GM12878 (cell line): ENCODE measurements around the gene MSL3. TPM values are rescaled to one million over a fixed set of nuclear protein-coding genes. Genes with fewer than 3 reads are reported as not detected.

Experiments used
- ATAC-seq: fragments of 200-7000 bp; cut with Tn5 transposase; 3 replicates; pipeline ENCODE4 v1.9.1; 2020; ENCODE audit warnings: mild to moderate bottlenecking, moderate library complexity
- BruUV-seq: library from RNA; stranded (reverse); fragments of 400-500 nt; replicated peaks from 2 replicates; lab custom pipeline; 2021; lab: Mats Ljungman, UMichigan
- CTCF ChIA-PET: fragments of 300-600 bp; sonication (Branson Sonifier 250); formaldehyde crosslinking; extraction: SDS; loops from one replicate; lab custom pipeline; 2021; ENCODE audit warnings: inconsistent platforms; lab: Yijun Ruan, JAX
- POLR2A ChIA-PET: fragments of 350-600 bp; formaldehyde crosslinking; extraction: SDS; loops from one replicate; lab custom pipeline; 2021; ENCODE audit warnings: inconsistent platforms; lab: Charles Lee
- RAD21 ChIA-PET: fragments of 300-600 bp; sonication (Branson Sonifier 250); formaldehyde crosslinking; loops from one replicate; lab custom pipeline; 2023; ENCODE audit warnings: antibody characterized with exemption; ENCODE audit not compliant: unreplicated experiment; lab: Charles Lee
- SMC1A ChIA-PET: fragments of 300-600 bp; sonication (Branson Sonifier 250); formaldehyde crosslinking; loops from one replicate; lab custom pipeline; 2023; ENCODE audit not compliant: unreplicated experiment, uncharacterized antibody; lab: Charles Lee
- DNase-seq: peaks from one replicate; pipeline ENCODE4 v3.0.0-alpha.2; 2011; ENCODE audit warnings: low read depth, low spot score
- FAIRE-seq: peaks from 3 replicates; lab custom pipeline; 2011; peaks lifted over from hg19 to GRCh38; lab: Jason Lieb, UNC
- H2AFZ ChIP-seq: 2 replicates; pipeline ENCODE4 v1.6.0; 2011; ENCODE audit warnings: low read depth, low read length, control low read depth; ENCODE audit not compliant: control insufficient read depth
- H3K27ac ChIP-seq: 2 replicates; pipeline ENCODE4 v1.5.1; 2011; ENCODE audit warnings: control low read depth; ENCODE audit not compliant: control insufficient read depth, insufficient read depth
- H3K27me3 ChIP-seq, 2 experiments: replicated peaks in 1 of 2; 2 replicates each; pipeline versions ENCODE4 v1.6.0 to v1.6.1; 2011; ENCODE audit warnings: low read length in 1 of 2; ENCODE audit not compliant: control insufficient read depth in 2 of 2, insufficient read depth in 2 of 2
- H3K36me3 ChIP-seq, 2 experiments: 2 replicates each; pipeline ENCODE4 v1.5.1; 2011; ENCODE audit warnings: low read length in 1 of 2; ENCODE audit not compliant: control insufficient read depth in 2 of 2, insufficient read depth in 2 of 2
- H3K4me1 ChIP-seq: 2 replicates; pipeline ENCODE4 v1.6.1; 2011; ENCODE audit warnings: mild to moderate bottlenecking, low read length, moderate library complexity, mixed read lengths; ENCODE audit not compliant: control insufficient read depth, insufficient read depth
- H3K4me2 ChIP-seq: 2 replicates; pipeline ENCODE4 v1.6.0; 2011; ENCODE audit warnings: control low read depth; ENCODE audit not compliant: control insufficient read depth, insufficient read depth
- H3K4me3 ChIP-seq: fragments of 200-600 bp; sonication (generic); 2 replicates; pipeline ENCODE4 v1.5.1; 2016
- H3K79me2 ChIP-seq: 2 replicates; pipeline ENCODE4 v1.6.0; 2011; ENCODE audit warnings: low read length; ENCODE audit not compliant: control insufficient read depth, insufficient read depth
- H3K9ac ChIP-seq: 2 replicates; pipeline ENCODE4 v1.8.0; 2011; ENCODE audit warnings: low read length, control low read depth, mixed read lengths; ENCODE audit not compliant: control insufficient read depth, insufficient read depth
- H3K9me3 ChIP-seq: replicated peaks from 3 replicates; pipeline ENCODE4 v1.5.1; 2011; ENCODE audit warnings: mild to moderate bottlenecking, low read length; ENCODE audit not compliant: control insufficient read depth, insufficient read depth
- H4K20me1 ChIP-seq: 2 replicates; pipeline ENCODE4 v1.6.0; 2011; ENCODE audit not compliant: control insufficient read depth, insufficient read depth
- ATF3 ChIP-seq: IDR thresholded peaks from 2 replicates; pipeline ENCODE4 v1.6.1; 2011; ENCODE audit warnings: low read depth, mild to moderate bottlenecking, low read length, moderate library complexity, borderline replicate concordance; ENCODE audit errors: extremely low read depth
- ATF7 ChIP-seq: fragments of 450-650 bp; IDR thresholded peaks from 2 replicates; pipeline ENCODE4 v1.6.1; 2016; ENCODE audit warnings: low read depth, mild to moderate bottlenecking
- CUX1 ChIP-seq: IDR thresholded peaks from 2 replicates; pipeline ENCODE4 v1.6.1; 2012; ENCODE audit warnings: improper control_type of control experiment, low read depth, low read length; ENCODE audit not compliant: insufficient replicate concordance
- PKNOX1 ChIP-seq: fragments of 450-650 bp; IDR thresholded peaks from 2 replicates; pipeline ENCODE4 v1.6.1; 2016; ENCODE audit warnings: mild to moderate bottlenecking
- RUNX3 ChIP-seq: IDR thresholded peaks from 2 replicates; pipeline ENCODE4 v1.6.1; 2012; ENCODE audit warnings: low read length, inconsistent platforms
- WGBS: methylation state at CpG from one replicate; pipeline ENCODE4 v1.1.6; 2016; ENCODE audit warnings: low lambda C conversion rate; ENCODE audit not compliant: insufficient replicate concordance, insufficient coverage; ENCODE audit errors: missing lambda C conversion rate; 5-methylcytosine and 5-hydroxymethylcytosine counted together
- in situ Hi-C: fragments of 300-500 bp; cut with MboI; formaldehyde crosslinking; loops from 9 replicates; pipeline ENCODE4 v1.14.3; 2018; ENCODE audit warnings: mixed read lengths
- intact Hi-C: fragments of 100-400 bp; cut with micrococcal nuclease; formaldehyde crosslinking; loops from one replicate; pipeline ENCODE4 v1.14.2; 2022; ENCODE audit not compliant: unreplicated experiment
- polyA plus RNA-seq, 11 experiments: library from polyadenylated mRNA; depleted of rRNA in 4 of 11; unstranded in 6 of 11; stranded (reverse) in 5 of 11; fragments of >200 nt; fragmentation: Nextera tagmentation in 4 of 11; fragmentation: Illumina TruSeq in 1 of 11; extraction: Ambion mirVana in 4 of 11; extraction: Trizol in 1 of 11; gene quantifications; 1 replicate in 1 of 11; 2 replicates in 10 of 11; pipeline versions ENCODE4 v1.2.1 to v1.2.3, GENCODE V29; 2011 to 2016; ENCODE audit warnings: inconsistent platforms in 2 of 11, missing spikeins in 2 of 11, low read depth in 1 of 11
- total RNA-seq, 4 experiments: library from RNA; depleted of rRNA in 3 of 4; stranded (reverse); fragments of >200 nt in 3 of 4; fragmentation: Illumina TruSeq in 1 of 4; extraction: Trizol in 1 of 4; gene quantifications; 2 replicates each; pipeline versions ENCODE4 v1.2.1 to v1.2.3, GENCODE V29; 2013 to 2021

Gene MSL3
- total and polyA plus RNA-seq, 10 of the 15 experiments (the other 5 are each of a cell fraction or from before 2014, with no cell fraction given): 28.4 to 438 (median 40.7) TPM

GRCh38 chrX:11753668-11754067 is 4.4 kb upstream of the MSL3 start:
- ChIA-PET RAD21 (interaction anchor here (1.1 to 6.3 kb wide), 3 partner anchors 14 to 219 kb away, joined by 3 to 89 read pairs (median 16); no protein-coding TSS in a partner anchor), POLR2A (interaction anchor here (2.9 kb wide), 1 partner anchor 13 kb away, joined by 15 read pairs; no protein-coding TSS in a partner anchor), SMC1A (interaction anchor here (1.0 to 4.4 kb wide), 5 partner anchors 9 to 218 kb away, joined by 3 to 36 read pairs (median 5); no protein-coding TSS in a partner anchor), CTCF (interaction anchor here (1.0 to 4.9 kb wide), 5 partner anchors 8 to 212 kb away, joined by 3 to 31 read pairs (median 9); no protein-coding TSS in a partner anchor)
- no peak overlapping the region for H2AFZ ChIP-seq
- 100% methylated on average over 2 of the region's 2 CpGs for WGBS
- H3K4me2 ChIP-seq: no peak overlapping the region
- no peaks in the 10 kb centered on the region for H3K27me3 ChIP-seq
- no TSS peak for BruUV-seq
- peaks cover 7% of the 10 kb centered on the region; the same call in 1 of the 2 replicates for H3K4me1 ChIP-seq
- in situ Hi-C loops: no loop called here
- H3K79me2 ChIP-seq: no peaks in the 10 kb centered on the region
- no peak overlapping the region for H3K4me3 ChIP-seq
- TF ChIP-seq ATF7: 0 out of 2 replicates have a peak, but pooled peaks have one; percentile 14
- no peak for TF ChIP-seq CUX1
- TF ChIP-seq PKNOX1: peak; percentile 72; the same call in 1 of the 2 replicates
- 0 out of 2 replicates have a peak, but pooled peaks have one; percentile 17 for TF ChIP-seq RUNX3
- TF ChIP-seq ATF3: no peak
- H3K9ac ChIP-seq: no peak overlapping the region
- no peak for FAIRE-seq
- no peaks in the 10 kb centered on the region for H3K36me3 ChIP-seq
- H3K9me3 ChIP-seq: no peaks in the 10 kb centered on the region; the same call in 2 of the 3 replicates
- no peak for ATAC-seq
- intact Hi-C loops: no loop called here
- H4K20me1 ChIP-seq: no peaks in the 10 kb centered on the region
- no peak overlapping the region for H3K27ac ChIP-seq
- DNase-seq: no peak
